Neural progenitor cell (in vitro differentiated cells): Measurements from ENCODE around the gene GCKR.

ENCODE experiments used
- EZH2 ChIP-seq: fragments of 200-600 bp; sonication (generic); IDR thresholded peaks from 2 replicates; pipeline ENCODE4 v1.6.1; 2017; ENCODE audit warnings: antibody characterized with exemption, mild to moderate bottlenecking, moderate library complexity
- EZH2phosphoT487 ChIP-seq: fragments of 200-600 bp; sonication (generic); IDR thresholded peaks from 2 replicates; pipeline ENCODE4 v1.6.1; 2017; ENCODE audit warnings: antibody characterized with exemption
- TF ChIP-seq, protein P1 (sequence below): fragments of 200-600 bp; sonication (generic); IDR thresholded peaks from 2 replicates; pipeline ENCODE4 v1.5.1; 2017; ENCODE audit warnings: antibody characterized with exemption, mild to moderate bottlenecking

DNA sequence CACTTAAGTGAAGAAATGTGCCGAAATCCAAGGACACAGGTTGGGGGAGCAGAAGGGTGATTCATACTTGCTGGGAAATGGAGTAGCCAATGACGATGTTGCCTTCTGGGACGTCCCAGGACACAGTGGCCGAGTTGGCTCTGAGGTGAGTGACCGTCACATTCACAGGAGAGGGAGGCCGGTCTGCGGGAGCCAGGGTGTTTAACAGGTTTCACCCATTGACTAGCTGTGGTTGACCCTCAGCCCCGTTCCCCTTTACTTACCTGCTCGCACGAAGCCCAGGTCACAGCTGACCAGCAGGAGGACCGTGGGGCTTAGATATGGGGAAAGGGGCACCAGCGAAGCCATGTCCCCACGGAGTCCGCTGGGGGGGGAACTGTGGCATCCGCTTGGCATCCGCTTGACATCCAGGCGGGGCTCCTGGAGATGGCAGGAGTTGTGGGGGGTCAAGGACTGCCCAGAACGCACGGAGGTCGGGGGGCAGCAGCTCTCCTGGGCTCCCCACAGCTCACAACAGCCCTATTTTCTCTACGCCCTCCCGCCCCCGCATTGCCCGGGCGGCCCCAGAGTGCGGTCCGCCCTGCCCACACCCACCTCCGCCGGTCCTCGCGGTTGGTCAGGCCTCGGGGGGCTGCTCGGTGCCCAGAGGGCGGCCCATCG, 2.2 kb upstream of the GCKR start:
- TF ChIP-seq, protein P1, sequence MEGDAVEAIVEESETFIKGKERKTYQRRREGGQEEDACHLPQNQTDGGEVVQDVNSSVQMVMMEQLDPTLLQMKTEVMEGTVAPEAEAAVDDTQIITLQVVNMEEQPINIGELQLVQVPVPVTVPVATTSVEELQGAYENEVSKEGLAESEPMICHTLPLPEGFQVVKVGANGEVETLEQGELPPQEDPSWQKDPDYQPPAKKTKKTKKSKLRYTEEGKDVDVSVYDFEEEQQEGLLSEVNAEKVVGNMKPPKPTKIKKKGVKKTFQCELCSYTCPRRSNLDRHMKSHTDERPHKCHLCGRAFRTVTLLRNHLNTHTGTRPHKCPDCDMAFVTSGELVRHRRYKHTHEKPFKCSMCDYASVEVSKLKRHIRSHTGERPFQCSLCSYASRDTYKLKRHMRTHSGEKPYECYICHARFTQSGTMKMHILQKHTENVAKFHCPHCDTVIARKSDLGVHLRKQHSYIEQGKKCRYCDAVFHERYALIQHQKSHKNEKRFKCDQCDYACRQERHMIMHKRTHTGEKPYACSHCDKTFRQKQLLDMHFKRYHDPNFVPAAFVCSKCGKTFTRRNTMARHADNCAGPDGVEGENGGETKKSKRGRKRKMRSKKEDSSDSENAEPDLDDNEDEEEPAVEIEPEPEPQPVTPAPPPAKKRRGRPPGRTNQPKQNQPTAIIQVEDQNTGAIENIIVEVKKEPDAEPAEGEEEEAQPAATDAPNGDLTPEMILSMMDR: no peak
- TF ChIP-seq EZH2: no peak
- no peak for TF ChIP-seq EZH2phosphoT487
